AG10803 (cell line): ENCODE results near the gene CD63.
A peak's percentile ranks its signal among the peaks of the same experiment; 100 is the strongest.

Source experiments
- DNase-seq: peaks from one replicate; pipeline ENCODE4 v3.0.0; 2010; ENCODE audit warnings: low read depth
- H3K4me3 ChIP-seq: 2 replicates; pipeline ENCODE4 v1.5.1; 2011; ENCODE audit warnings: mild to moderate bottlenecking, low read length, control low read depth
- TF ChIP-seq, protein P1 (sequence below): conservative IDR thresholded peaks from 2 replicates; pipeline ENCODE4 v1.5.1; 2011; ENCODE audit warnings: mild to moderate bottlenecking, low read length, control low read depth, inconsistent platforms

The CD63 gene

DNA sequence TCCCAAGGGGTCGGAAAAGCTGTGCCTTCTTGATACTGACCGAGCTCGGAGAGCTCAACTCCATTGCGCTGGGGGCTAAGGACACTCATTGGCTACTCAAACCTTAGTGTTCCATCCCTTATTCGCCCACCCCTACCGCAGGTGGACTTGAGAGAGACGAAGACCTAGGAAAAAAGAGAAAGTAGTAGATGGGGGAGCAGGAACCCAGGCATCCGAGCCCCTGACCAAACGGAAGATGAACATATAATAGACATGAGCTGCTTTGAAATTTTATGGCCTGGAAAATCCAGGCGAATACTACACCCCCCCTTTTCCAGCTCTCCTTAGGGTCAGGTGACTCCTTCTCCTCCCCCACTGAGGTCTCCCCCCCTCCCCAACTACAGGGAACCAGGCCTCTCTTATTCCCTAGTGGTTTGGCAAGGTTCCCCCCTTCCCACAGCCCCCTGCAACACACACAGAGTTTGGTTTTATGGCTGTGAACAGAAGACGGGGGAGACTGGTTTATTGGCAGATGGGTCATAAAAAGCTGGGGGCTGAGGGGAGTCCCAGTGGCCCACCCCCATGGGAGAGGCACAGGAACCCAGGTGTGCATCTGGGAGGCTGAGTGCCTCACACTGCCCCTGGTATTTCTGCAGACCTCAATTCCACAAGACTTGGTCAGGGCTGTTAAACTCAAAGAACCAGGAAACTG is 15.7 kb upstream of the CD63 start:
- no peak for DNase-seq
- peak overlapping the region; percentile 74 for H3K4me3 ChIP-seq
- TF ChIP-seq, protein P1, sequence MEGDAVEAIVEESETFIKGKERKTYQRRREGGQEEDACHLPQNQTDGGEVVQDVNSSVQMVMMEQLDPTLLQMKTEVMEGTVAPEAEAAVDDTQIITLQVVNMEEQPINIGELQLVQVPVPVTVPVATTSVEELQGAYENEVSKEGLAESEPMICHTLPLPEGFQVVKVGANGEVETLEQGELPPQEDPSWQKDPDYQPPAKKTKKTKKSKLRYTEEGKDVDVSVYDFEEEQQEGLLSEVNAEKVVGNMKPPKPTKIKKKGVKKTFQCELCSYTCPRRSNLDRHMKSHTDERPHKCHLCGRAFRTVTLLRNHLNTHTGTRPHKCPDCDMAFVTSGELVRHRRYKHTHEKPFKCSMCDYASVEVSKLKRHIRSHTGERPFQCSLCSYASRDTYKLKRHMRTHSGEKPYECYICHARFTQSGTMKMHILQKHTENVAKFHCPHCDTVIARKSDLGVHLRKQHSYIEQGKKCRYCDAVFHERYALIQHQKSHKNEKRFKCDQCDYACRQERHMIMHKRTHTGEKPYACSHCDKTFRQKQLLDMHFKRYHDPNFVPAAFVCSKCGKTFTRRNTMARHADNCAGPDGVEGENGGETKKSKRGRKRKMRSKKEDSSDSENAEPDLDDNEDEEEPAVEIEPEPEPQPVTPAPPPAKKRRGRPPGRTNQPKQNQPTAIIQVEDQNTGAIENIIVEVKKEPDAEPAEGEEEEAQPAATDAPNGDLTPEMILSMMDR = no peak

DNA sequence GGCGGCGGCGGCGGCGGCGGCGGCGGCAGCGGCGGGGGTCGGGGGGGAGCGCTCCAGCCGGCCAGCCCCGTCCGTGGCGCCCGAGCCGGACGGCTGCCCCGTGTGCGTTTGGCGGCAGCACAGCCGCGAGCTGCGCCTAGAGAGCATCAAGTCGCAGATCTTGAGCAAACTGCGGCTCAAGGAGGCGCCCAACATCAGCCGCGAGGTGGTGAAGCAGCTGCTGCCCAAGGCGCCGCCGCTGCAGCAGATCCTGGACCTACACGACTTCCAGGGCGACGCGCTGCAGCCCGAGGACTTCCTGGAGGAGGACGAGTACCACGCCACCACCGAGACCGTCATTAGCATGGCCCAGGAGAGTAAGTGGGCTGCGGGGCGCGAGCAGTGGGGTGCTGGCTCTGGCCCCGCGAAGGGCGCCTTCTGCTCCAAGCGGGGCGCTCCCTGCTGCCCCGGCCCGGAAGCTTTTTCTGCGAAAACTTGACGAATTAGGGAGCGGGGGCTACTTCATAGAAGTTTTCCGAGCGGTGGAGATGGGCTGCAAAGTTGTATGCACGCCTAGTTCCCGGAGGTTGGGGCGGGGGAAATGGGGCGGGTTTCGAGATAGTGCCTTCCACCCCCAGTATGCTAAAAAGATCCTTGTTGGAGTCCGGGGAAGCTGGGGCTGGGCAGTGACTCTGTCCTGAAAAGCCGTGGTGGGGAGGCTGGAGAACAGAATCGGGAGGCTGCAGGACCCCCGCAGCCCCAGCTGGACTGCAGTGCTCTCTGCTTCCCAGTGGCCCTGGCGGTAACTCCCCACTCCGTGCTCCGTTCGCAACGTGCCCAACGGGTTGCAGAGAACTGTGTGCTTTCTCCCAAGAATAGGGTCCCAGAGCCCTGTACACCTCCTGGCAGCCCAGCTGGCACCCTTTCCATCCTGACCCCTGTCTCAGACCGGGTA is 14.9 kb upstream of the CD63 start:
- peak overlapping the region; percentile 74 for H3K4me3 ChIP-seq
- TF ChIP-seq, protein P1 = 0 out of 2 replicates have a peak, but pooled peaks have one; percentile 5
- peak; percentile 66 for DNase-seq

DNA sequence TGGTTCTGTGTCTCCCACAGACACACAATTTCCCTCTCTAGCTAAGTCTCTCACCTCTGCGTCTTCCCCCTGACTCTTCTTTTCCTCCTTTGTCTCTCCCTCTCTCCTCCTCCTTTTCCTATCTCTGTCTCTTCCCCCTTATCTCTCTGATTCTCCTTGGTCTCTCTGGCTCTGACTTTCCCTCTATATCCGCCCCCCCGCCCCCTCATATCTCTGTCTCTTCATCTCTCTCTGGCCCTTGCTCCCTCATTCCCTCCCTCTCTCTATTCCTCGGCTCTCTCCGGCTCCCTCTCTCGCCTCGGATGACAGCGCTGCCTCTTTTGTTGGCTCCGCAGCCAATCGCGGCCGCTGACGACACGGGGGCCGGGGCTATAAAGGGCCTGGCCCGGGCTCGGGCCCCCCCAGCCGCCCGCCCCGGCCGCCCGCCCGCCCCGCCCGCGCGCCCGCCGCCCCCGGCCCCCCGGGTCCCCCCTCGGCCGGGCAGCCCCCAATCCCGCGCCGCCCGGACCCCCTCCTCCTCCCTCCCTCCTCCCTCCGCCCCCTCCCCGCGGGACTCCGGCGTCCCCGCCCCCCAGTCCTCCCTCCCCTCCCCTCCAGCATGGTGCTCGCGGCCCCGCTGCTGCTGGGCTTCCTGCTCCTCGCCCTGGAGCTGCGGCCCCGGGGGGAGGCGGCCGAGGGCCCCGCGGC is 14.1 kb upstream of the CD63 start, which contains the start of gene GDF11:
TSS of gene GDF11 (plus strand) at position 404 of the 687 bp plus-strand sequence. CDS start at position 599, 195 bp downstream.
- peak; percentile 63 for DNase-seq
- TF ChIP-seq, protein P1 = no peak

DNA sequence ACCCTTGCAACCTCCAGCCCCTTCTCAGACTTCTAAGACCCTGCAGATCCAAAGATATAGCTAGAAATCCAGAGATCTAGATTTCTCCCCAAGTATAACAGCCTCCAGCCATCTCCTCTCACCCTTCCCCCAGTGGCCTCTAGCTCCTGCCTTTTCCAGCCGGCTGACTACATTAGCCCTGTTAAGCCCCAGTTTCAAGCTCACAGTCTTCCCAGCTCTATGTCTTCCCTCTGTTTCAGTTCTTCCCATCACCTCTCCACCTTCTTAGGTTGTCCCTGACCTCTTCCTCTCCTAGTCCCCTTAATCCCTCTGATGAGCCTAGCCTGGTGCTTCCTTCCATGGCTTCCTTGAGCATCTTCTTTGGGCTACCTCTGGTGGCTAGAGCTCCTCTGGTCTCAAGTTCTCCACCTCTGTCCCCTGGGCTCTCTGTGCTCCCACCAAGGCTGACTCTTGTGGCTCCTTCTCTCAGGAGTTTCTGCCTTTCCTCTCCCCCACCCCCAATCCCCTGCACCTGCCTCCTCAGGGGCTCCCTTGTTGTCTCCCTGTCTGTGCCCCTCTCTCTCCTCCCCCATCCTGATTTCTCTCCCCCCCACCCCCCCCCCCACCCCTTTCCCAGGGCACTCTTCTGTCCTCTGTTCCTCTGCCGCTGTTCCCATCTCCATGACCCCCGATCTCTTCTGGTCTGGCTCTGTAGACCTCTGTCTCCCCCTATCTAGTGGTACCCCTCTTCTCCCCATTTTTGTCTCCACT is 13.3 kb upstream of the CD63 start:
- peak overlapping the region; percentile 48 for H3K4me3 ChIP-seq

More for the DNA sequence above, 14.1 kb upstream of the CD63 start, which contains the start of gene GDF11:
- peak within 1 kb of the TSS; percentile 74 for H3K4me3 ChIP-seq

DNA sequence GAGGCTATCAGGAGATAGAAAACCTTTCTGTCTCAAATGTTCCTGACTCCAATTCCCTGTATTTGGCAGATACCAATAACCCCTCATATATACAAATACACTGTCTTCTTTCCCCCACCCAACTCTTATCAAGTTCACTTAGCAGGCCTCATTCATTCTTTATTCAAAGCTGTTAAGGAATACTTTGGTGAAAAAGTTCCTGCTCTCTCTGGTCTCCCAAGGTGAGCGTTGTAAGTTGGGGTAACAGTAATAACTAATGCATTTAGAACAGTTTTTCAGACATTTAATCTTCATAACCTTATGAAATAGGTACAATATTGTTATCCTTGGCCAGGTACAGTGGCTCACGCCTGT is 10.2 kb upstream of the CD63 start:
- TF ChIP-seq, protein P1 = no peak
- DNase-seq = no peak
- no peak overlapping the region for H3K4me3 ChIP-seq

More for the DNA sequence above, 13.3 kb upstream of the CD63 start:
- no peak for DNase-seq
- TF ChIP-seq, protein P1 = no peak
